Skeletal muscle cell (primary cell): ENCODE measurements around the gene CD58.

Experiments used
- DNase-seq: peaks from one replicate; pipeline ENCODE4 v3.0.0-alpha.2; 2010; ENCODE audit warnings: low read depth
- H3K4me3 ChIP-seq: 2 replicates; pipeline ENCODE4 v1.5.1; 2011; ENCODE audit warnings: low read depth, mild to moderate bottlenecking, control low read depth, low read length, moderate library complexity

The CD58 gene

GRCh38 chr1:116485976-116486375 is 84.8 kb downstream of the CD58 start:
- DNase-seq = peak; percentile 31
- H3K4me3 ChIP-seq = no peak overlapping the region

GRCh38 chr1:116485071-116485735 is 85.6 kb downstream of the CD58 start:
- peak; percentile 23 for DNase-seq
- H3K4me3 ChIP-seq = no peak overlapping the region

GRCh38 chr1:116483481-116484309 is 87.1 kb downstream of the CD58 start:
- no peak overlapping the region for H3K4me3 ChIP-seq

GRCh38 chr1:116482490-116482889 is 88.3 kb downstream of the CD58 start:
- no peak for DNase-seq
- no peak overlapping the region for H3K4me3 ChIP-seq

More at GRCh38 chr1:116483481-116484309, 87.1 kb downstream of the CD58 start:
- no peak for DNase-seq

GRCh38 chr1:116481934-116482333 is 88.9 kb downstream of the CD58 start:
- no peak for DNase-seq

GRCh38 chr1:116478621-116479020 is 92.2 kb downstream of the CD58 start:
- no peak overlapping the region for H3K4me3 ChIP-seq
- DNase-seq = no peak

More at GRCh38 chr1:116481934-116482333, 88.9 kb downstream of the CD58 start:
- no peak overlapping the region for H3K4me3 ChIP-seq

GRCh38 chr1:116477429-116477828 is 93.4 kb downstream of the CD58 start:
- H3K4me3 ChIP-seq = no peak overlapping the region
- no peak for DNase-seq

- H3K4me3 ChIP-seq = no peak overlapping the region
- no peak for DNase-seq
These were observed 94.5 kb downstream of the CD58 start for GRCh38 chr1:116476321-116476720.

- no peak for DNase-seq
- no peak overlapping the region for H3K4me3 ChIP-seq
These were observed 95.0 kb downstream of the CD58 start for GRCh38 chr1:116475850-116476218.

- no peak overlapping the region for H3K4me3 ChIP-seq
- no peak for DNase-seq
These were observed 95.6 kb downstream of the CD58 start for GRCh38 chr1:116474921-116475849.

- no peak for DNase-seq
- no peak overlapping the region for H3K4me3 ChIP-seq
These were observed 98.3 kb downstream of the CD58 start for GRCh38 chr1:116472431-116472961.

GRCh38 chr1:116471241-116471640 is 99.6 kb downstream of the CD58 start:
- no peak overlapping the region for H3K4me3 ChIP-seq
- DNase-seq = no peak

GRCh38 chr1:116470671-116471070 is 100.2 kb downstream of the CD58 start:
- no peak for DNase-seq

GRCh38 chr1:116466810-116467557 is 103.8 kb downstream of the CD58 start:
- no peak overlapping the region for H3K4me3 ChIP-seq
- DNase-seq = no peak

More at GRCh38 chr1:116470671-116471070, 100.2 kb downstream of the CD58 start:
- H3K4me3 ChIP-seq = no peak overlapping the region

- no peak for DNase-seq
- H3K4me3 ChIP-seq = no peak overlapping the region
These were observed 104.8 kb downstream of the CD58 start for GRCh38 chr1:116465845-116466685.

- no peak overlapping the region for H3K4me3 ChIP-seq
- DNase-seq = no peak
These were observed 105.4 kb downstream of the CD58 start for GRCh38 chr1:116465477-116465844.
